ENCODE measurements around the gene SLC27A5. TPM values are rescaled to one million over a fixed set of nuclear protein-coding genes. Genes with fewer than 3 reads are reported as not detected.

The SLC27A5 gene
- total RNA-seq, 4 donors from 2014 or later, result 10.6 to 22.4 (median 17.7) TPM

GRCh38 chr19:58558623-58559274, 47.0 kb upstream of the SLC27A5 start:
- no peaks in the 10 kb centered on the region for H3K27me3 ChIP-seq
- peaks cover 14 to 16% of the 10 kb centered on the region in 2 donors for H3K36me3 ChIP-seq
- peak overlapping the region; percentile 75 to 90 (median 81) for H3K4me3 ChIP-seq (replicated peaks in 1 of 3)
- 0% methylated on average over 7 to 8 of the region's 76 CpGs for WGBS, 2 donors
- intact Hi-C loops (cut with DNase I), result no loop called here
- TF ChIP-seq CTCF (IDR thresholded peaks at IDR 0.05), result peak in 1 of 6 experiments; percentile 14
- peak; percentile 56 to 83 for TF ChIP-seq POLR2A (IDR thresholded peaks at IDR 0.05)
- H3K9me3 ChIP-seq, result no peaks in the 10 kb centered on the region
- H3K27ac ChIP-seq, result peak overlapping the region; percentile 98 to 100 (median 99)
- peak; percentile 99 for DNase-seq
- H3K4me1 ChIP-seq, result peaks cover 48 to 64% of the 10 kb centered on the region in 2 donors

GRCh38 chr19:58558066-58558622, 46.4 kb upstream of the SLC27A5 start, which contains the start of gene UBE2M:
TSS of gene UBE2M (minus strand) at chr19:58558611. CDS start at chr19:58558381, 230 bp downstream.
- H3K36me3 ChIP-seq, result peaks cover 14 to 16% of the 10 kb centered on the region in 2 donors
- peak; percentile 65 to 71 for DNase-seq
- no peak for TF ChIP-seq CTCF (IDR thresholded peaks at IDR 0.05)
- TF ChIP-seq POLR2A (IDR thresholded peaks at IDR 0.05), result no peak
- WGBS, 2 donors, result 0 to 1% methylated on average over 17 of the region's 62 CpGs
- peaks cover 47 to 64% of the 10 kb centered on the region in 2 donors for H3K4me1 ChIP-seq
- H3K4me3 ChIP-seq (replicated peaks in 1 of 3), result peak within 1 kb of the TSS; percentile 81 to 90 (median 83)
- peak within 1 kb of the TSS; percentile 98 to 100 (median 99) for H3K27ac ChIP-seq
- H3K9me3 ChIP-seq, result no peaks in the 10 kb centered on the region
- intact Hi-C loops (cut with DNase I), result no loop called here
- H3K27me3 ChIP-seq, result no peaks in the 10 kb centered on the region

- H3K27me3 ChIP-seq, result no peaks in the 10 kb centered on the region
- H3K4me1 ChIP-seq, result peaks cover 40 to 57% of the 10 kb centered on the region in 2 donors
- H3K36me3 ChIP-seq, result peaks cover 14 to 20% of the 10 kb centered on the region in 2 donors
- WGBS, 2 donors, result 30 to 35% methylated on average over 12 of the region's 12 CpGs
- H3K27ac ChIP-seq, result peak overlapping the region; percentile 87 to 100 (median 98)
- DNase-seq, result no peak
- H3K9me3 ChIP-seq, result no peaks in the 10 kb centered on the region
- TF ChIP-seq POLR2A (IDR thresholded peaks at IDR 0.05) (no peak), CTCF (IDR thresholded peaks at IDR 0.05) (no peak)
- peak overlapping the region; percentile 61 to 90 (median 83) for H3K4me3 ChIP-seq (replicated peaks in 1 of 3)
- intact Hi-C loops (cut with DNase I), result no loop called here
These were observed 45.7 kb upstream of the SLC27A5 start for GRCh38 chr19:58557221-58558065.

- Histone ChIP-seq H3K36me3 (peaks cover 20 to 27% of the 10 kb centered on the region in 2 donors), H3K4me3 (replicated peaks in 1 of 3) (peak overlapping the region in 1 of 3 donors; percentile 90), H3K9me3 (no peaks in the 10 kb centered on the region), H3K27ac (peak overlapping the region in 2 of 3 donors; percentile 98 to 100), H3K27me3 (no peaks in the 10 kb centered on the region), H3K4me1 (peaks cover 33 to 50% of the 10 kb centered on the region in 2 donors)
- TF ChIP-seq POLR2A (IDR thresholded peaks at IDR 0.05) (no peak), CTCF (IDR thresholded peaks at IDR 0.05) (no peak)
- intact Hi-C loops (cut with DNase I), result no loop called here
- DNase-seq, result no peak
- 58 to 61% methylated on average over 10 of the region's 10 CpGs for WGBS, 2 donors
These were observed 44.9 kb upstream of the SLC27A5 start for GRCh38 chr19:58556622-58557220.
